ENCODE data around the gene ZAR1L.

Gene ZAR1L

GRCh38 chr13:32277839-32278238 lies 37.3 kb downstream of the ZAR1L start:
- in situ Hi-C loops (cut with MboI; ENCODE audit: low pct_unique_long_range_greater_than_20kb, low sequenced_read_pairs, unreplicated experiment), result no loop called here
- TF ChIP-seq CTCF (IDR thresholded peaks at IDR 0.05; ENCODE audit: extremely low read depth, insufficient read depth, missing control alignments), result no peak
- DNase-seq (ENCODE audit: low spot score), result no peak

GRCh38 chr13:32272021-32272683 lies 43.0 kb downstream of the ZAR1L start:
- TF ChIP-seq CTCF (IDR thresholded peaks at IDR 0.05; ENCODE audit: extremely low read depth, insufficient read depth, missing control alignments), result no peak
- DNase-seq (ENCODE audit: low spot score), result no peak
- in situ Hi-C loops (cut with MboI; ENCODE audit: low pct_unique_long_range_greater_than_20kb, low sequenced_read_pairs, unreplicated experiment), result no loop called here

GRCh38 chr13:32267836-32268439 lies 47.2 kb downstream of the ZAR1L start:
- peak; percentile 59 for DNase-seq (ENCODE audit: low spot score)
- in situ Hi-C loops (cut with MboI; ENCODE audit: low pct_unique_long_range_greater_than_20kb, low sequenced_read_pairs, unreplicated experiment), result no loop called here
- peak; percentile 65 for TF ChIP-seq CTCF (IDR thresholded peaks at IDR 0.05; ENCODE audit: extremely low read depth, insufficient read depth, missing control alignments)

GRCh38 chr13:32266130-32266529 lies 49.0 kb downstream of the ZAR1L start:
- in situ Hi-C loops (cut with MboI; ENCODE audit: low pct_unique_long_range_greater_than_20kb, low sequenced_read_pairs, unreplicated experiment), result no loop called here

GRCh38 chr13:32265726-32266125 lies 49.4 kb downstream of the ZAR1L start:
- in situ Hi-C loops (cut with MboI; ENCODE audit: low pct_unique_long_range_greater_than_20kb, low sequenced_read_pairs, unreplicated experiment), result no loop called here
- no peak for TF ChIP-seq CTCF (IDR thresholded peaks at IDR 0.05; ENCODE audit: extremely low read depth, insufficient read depth, missing control alignments)
- DNase-seq (ENCODE audit: low spot score), result no peak

More at GRCh38 chr13:32266130-32266529, 49.0 kb downstream of the ZAR1L start:
- TF ChIP-seq CTCF (IDR thresholded peaks at IDR 0.05; ENCODE audit: extremely low read depth, insufficient read depth, missing control alignments), result no peak
- no peak for DNase-seq (ENCODE audit: low spot score)

GRCh38 chr13:32264407-32264806 lies 50.8 kb downstream of the ZAR1L start:
- in situ Hi-C loops (cut with MboI; ENCODE audit: low pct_unique_long_range_greater_than_20kb, low sequenced_read_pairs, unreplicated experiment), result no loop called here
- no peak for DNase-seq (ENCODE audit: low spot score)
- no peak for TF ChIP-seq CTCF (IDR thresholded peaks at IDR 0.05; ENCODE audit: extremely low read depth, insufficient read depth, missing control alignments)
